ENCODE data around the gene NANOGP8. TPM values are rescaled to one million over a fixed set of nuclear protein-coding genes. Genes with fewer than 3 reads are reported as not detected.

NANOGP8 gene
- total RNA-seq, 2 donors from 2014 or later, result 0.81 TPM; not detected in 1

GRCh38 chr15:35098737-35099136 is 13.6 kb upstream of the NANOGP8 start:
- Histone ChIP-seq H3K27me3 (replicated peaks; ENCODE audit: insufficient read depth) (no peaks in the 10 kb centered on the region), H3K4me3 (no peak overlapping the region), H3K4me1 (ENCODE audit: control insufficient read depth in 1 of 2, low read depth in 2 of 2) (peaks cover 0 to 7% of the 10 kb centered on the region in 2 donors), H3K27ac (no peak overlapping the region), H3K9me3 (no peaks in the 10 kb centered on the region), H3K36me3 (no peaks in the 10 kb centered on the region)
- ATAC-seq (ENCODE audit: insufficient number of reproducible peaks, low FRiP score, low read depth), result no peak
- DNase-seq (ENCODE audit: low spot score), result no peak
- TF ChIP-seq, protein P1, sequence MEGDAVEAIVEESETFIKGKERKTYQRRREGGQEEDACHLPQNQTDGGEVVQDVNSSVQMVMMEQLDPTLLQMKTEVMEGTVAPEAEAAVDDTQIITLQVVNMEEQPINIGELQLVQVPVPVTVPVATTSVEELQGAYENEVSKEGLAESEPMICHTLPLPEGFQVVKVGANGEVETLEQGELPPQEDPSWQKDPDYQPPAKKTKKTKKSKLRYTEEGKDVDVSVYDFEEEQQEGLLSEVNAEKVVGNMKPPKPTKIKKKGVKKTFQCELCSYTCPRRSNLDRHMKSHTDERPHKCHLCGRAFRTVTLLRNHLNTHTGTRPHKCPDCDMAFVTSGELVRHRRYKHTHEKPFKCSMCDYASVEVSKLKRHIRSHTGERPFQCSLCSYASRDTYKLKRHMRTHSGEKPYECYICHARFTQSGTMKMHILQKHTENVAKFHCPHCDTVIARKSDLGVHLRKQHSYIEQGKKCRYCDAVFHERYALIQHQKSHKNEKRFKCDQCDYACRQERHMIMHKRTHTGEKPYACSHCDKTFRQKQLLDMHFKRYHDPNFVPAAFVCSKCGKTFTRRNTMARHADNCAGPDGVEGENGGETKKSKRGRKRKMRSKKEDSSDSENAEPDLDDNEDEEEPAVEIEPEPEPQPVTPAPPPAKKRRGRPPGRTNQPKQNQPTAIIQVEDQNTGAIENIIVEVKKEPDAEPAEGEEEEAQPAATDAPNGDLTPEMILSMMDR (IDR thresholded peaks at IDR 0.05), result no peak

GRCh38 chr15:35095941-35096340 is 10.8 kb upstream of the NANOGP8 start:
- Histone ChIP-seq H3K9me3 (no peaks in the 10 kb centered on the region), H3K36me3 (no peaks in the 10 kb centered on the region), H3K4me3 (no peak overlapping the region), H3K27ac (no peak overlapping the region), H3K27me3 (replicated peaks; ENCODE audit: insufficient read depth) (no peaks in the 10 kb centered on the region), H3K4me1 (ENCODE audit: control insufficient read depth in 1 of 2, low read depth in 2 of 2) (peaks cover 0 to 7% of the 10 kb centered on the region in 2 donors)
- DNase-seq (ENCODE audit: low spot score), result no peak
- ATAC-seq (ENCODE audit: insufficient number of reproducible peaks, low FRiP score, low read depth), result no peak
- TF ChIP-seq, protein P1 (IDR thresholded peaks at IDR 0.05), result no peak

DNA sequence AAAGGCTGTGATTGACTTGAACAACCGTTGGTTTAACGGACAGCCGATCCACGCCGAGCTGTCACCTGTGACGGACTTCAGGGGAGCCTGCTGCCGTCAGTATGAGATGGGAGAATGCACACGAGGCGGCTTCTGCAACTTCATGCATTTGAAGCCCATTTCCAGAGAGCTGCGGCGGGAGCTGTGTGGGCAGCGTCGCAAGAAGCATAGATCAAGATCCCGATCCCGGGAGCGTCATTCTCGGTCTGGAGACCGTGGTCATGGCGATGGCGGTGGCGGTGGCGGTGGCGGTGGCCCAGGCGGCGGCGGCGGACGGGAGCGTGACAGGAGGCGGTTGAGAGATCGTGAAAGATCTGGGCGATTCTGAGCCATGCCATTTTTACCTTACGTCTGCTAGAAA is 7.8 kb upstream of the NANOGP8 start:
- Histone ChIP-seq H3K9me3 (no peaks in the 10 kb centered on the region), H3K27me3 (replicated peaks; ENCODE audit: insufficient read depth) (no peaks in the 10 kb centered on the region), H3K4me1 (ENCODE audit: control insufficient read depth in 1 of 2, low read depth in 2 of 2) (peaks cover 0 to 7% of the 10 kb centered on the region in 2 donors), H3K36me3 (no peaks in the 10 kb centered on the region), H3K27ac (no peak overlapping the region), H3K4me3 (no peak overlapping the region)
- TF ChIP-seq, protein P1 (IDR thresholded peaks at IDR 0.05), result no peak
- ATAC-seq (ENCODE audit: insufficient number of reproducible peaks, low FRiP score, low read depth), result no peak
- no peak for DNase-seq (ENCODE audit: low spot score)

DNA sequence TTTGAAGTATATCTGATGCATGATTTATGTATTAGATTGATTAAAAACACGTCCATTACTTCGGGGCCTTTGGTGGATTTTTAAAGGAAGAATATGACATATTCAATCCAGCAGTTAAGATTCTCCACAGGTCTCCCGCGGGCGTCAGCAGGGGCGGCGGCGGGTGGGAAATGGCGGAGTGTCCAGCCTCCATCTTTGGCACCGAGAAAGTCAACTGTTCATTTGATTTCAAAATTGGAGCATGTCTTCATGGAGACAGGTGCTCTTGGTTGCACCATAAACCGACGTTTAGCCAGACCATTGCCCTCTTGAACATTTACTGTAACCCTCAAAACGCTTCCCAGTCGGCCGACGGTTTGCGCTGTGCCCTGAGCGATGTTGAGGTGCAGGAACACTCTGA is 7.2 kb upstream of the NANOGP8 start:
- ATAC-seq (ENCODE audit: insufficient number of reproducible peaks, low FRiP score, low read depth) (no peak), DNase-seq (ENCODE audit: low spot score) (no peak)
- Histone ChIP-seq H3K27ac (no peak overlapping the region), H3K9me3 (no peaks in the 10 kb centered on the region), H3K4me3 (no peak overlapping the region), H3K36me3 (no peaks in the 10 kb centered on the region), H3K4me1 (ENCODE audit: control insufficient read depth in 1 of 2, low read depth in 2 of 2) (peaks cover 0 to 7% of the 10 kb centered on the region in 2 donors), H3K27me3 (replicated peaks; ENCODE audit: insufficient read depth) (no peaks in the 10 kb centered on the region)
- TF ChIP-seq, protein P1 (IDR thresholded peaks at IDR 0.05), result no peak

- H3K4me1 ChIP-seq (ENCODE audit: control insufficient read depth in 1 of 2, low read depth in 2 of 2), result peaks cover 0 to 7% of the 10 kb centered on the region in 2 donors
- no peaks in the 10 kb centered on the region for H3K36me3 ChIP-seq
- DNase-seq (ENCODE audit: low spot score) (no peak), ATAC-seq (ENCODE audit: insufficient number of reproducible peaks, low FRiP score, low read depth) (no peak)
- H3K9me3 ChIP-seq, result no peaks in the 10 kb centered on the region
- H3K27me3 ChIP-seq (replicated peaks; ENCODE audit: insufficient read depth), result no peaks in the 10 kb centered on the region
- TF ChIP-seq, protein P1 (IDR thresholded peaks at IDR 0.05), result no peak
- H3K27ac ChIP-seq, result no peak overlapping the region
- H3K4me3 ChIP-seq, result no peak overlapping the region
These were observed 5.2 kb upstream of the NANOGP8 start for GRCh38 chr15:35090104-35090807.

Measured in thoracic aorta (tissue), 2 donors.